ENCODE data around the gene TNFRSF8.
"Not testable (repeated sequence)": the region's sequence is repeated elsewhere in the genome, so short reads cannot be mapped to it uniquely, and the experiment has no call there.

TNFRSF8 gene

DNA sequence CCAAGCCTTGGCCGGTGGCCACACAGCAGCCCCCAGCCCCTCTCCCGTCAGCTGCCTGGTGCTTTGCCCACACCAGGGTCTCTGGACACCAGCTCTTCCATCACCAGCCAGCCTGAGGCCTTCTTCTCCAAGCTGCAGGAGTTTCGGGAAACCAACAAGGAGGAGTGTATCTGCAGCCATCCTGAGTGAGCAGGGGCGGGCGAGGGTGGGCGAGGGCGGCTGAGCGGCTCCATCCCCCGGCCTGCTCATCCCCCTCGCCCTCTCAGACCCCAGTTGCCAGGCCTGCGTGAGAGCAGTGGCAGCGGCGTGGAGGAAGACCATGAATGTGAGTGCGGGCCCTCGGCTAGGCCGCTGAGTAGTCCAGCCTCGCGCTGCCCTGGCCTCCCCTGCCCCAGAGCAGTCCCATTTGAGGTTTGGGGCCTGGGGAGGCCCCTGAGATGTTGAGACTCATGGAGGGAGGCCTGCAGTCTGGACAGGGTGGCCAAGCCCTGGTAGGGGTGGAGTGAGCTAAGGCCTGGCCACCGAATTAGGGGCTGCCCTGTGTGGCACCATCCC is 34.1 kb upstream of the TNFRSF8 start:
- Histone ChIP-seq H3K9me3 (ENCODE audit: control insufficient read depth, insufficient read depth, low read length) (no peaks in the 10 kb centered on the region), H3K27me3 (ENCODE audit: control insufficient read depth, insufficient read depth, low read length) (no peaks in the 10 kb centered on the region), H3K27ac (ENCODE audit: low read depth, low read length) (no peak overlapping the region), H3K36me3 (ENCODE audit: control insufficient read depth, insufficient read depth, low read length) (peaks cover 81% of the 10 kb centered on the region), H3K4me3 (ENCODE audit: low read depth, low read length) (no peak overlapping the region), H3K9ac (ENCODE audit: low read depth, low read length) (no peak overlapping the region), H3K4me1 (ENCODE audit: control insufficient read depth, insufficient read depth, low read length) (no peaks in the 10 kb centered on the region)

DNA sequence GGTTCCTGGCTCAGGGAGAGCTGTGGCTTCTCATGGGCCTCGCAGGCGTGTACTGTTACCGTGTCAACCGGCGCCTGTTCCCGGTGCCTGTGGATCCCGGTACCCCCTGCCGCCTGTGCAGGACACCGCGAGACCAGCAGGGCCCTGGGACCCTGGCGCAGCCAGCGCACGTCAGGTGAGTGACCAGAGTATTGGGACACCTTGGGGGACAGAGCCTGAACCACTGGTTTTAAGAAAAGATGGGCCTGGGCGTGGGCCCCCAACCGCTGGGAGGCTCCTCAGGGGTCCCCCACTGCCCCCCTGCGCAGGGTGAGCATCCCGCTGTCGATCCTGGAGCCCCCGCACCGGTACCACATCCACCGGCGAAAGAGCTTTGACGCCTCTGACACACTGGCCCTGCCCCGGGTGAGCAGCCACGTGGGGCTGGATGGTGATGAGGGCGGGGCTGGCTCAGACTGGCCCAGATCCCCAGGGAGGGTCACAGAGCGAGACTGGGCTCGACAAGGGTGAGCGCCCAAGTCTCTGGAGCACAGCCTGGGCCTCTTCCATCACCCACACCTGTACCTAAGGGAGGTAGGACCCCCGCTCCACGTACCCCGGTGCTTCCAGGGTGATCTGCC is 33.3 kb upstream of the TNFRSF8 start:
- Histone ChIP-seq H3K9ac (ENCODE audit: low read depth, low read length) (no peak overlapping the region), H3K4me1 (ENCODE audit: control insufficient read depth, insufficient read depth, low read length) (no peaks in the 10 kb centered on the region), H3K4me3 (ENCODE audit: low read depth, low read length) (no peak overlapping the region), H3K27ac (ENCODE audit: low read depth, low read length) (no peak overlapping the region), H3K27me3 (ENCODE audit: control insufficient read depth, insufficient read depth, low read length) (no peaks in the 10 kb centered on the region), H3K36me3 (ENCODE audit: control insufficient read depth, insufficient read depth, low read length) (peaks cover 74% of the 10 kb centered on the region), H3K9me3 (ENCODE audit: control insufficient read depth, insufficient read depth, low read length) (no peaks in the 10 kb centered on the region)

DNA sequence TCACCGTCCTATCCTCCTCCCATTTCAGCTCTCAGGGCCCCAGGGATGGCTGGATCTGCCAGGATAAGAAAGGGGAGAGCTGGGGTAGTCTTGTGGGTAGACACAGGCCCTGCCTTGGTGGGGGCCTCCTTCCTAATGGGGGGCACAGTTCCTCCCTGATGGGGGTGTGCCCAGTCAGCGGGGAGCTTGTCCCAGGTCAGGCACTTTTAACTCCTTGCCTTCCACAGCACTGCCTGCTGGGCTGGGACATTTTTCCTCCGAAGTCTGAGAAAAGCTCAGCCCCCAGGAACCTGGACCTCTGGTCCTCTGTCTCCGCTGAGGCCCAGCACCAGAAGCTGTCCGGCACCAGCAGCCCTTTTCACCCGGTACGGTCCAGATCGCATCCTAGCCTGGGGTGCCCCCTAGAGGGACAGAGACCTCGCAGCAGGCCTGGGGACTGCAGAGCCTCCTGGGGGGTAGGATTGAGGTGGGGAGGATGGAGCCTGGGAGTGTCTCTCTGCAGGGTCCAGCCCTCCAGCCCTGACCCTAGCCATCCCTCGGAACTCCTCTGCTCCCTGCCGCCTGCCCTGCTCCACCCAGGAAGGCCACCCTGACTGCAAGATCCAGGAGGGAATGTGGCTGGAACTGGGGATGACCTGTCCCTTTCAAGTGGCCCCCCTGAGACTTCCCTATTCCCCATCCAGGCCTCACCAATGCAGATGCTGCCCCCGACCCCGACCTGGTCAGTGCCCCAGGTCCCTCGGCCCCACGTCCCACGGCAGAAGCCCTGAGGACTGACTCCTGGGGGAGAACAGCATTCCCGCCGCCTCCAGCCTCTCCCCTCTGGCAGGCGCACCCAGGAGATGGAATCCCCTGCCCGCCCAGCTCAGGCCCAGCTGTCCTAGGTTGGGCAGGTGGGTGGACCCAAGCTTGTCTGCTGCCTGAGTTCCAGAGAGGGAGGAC is 31.8 kb upstream of the TNFRSF8 start:
- Histone ChIP-seq H3K36me3 (ENCODE audit: control insufficient read depth, insufficient read depth, low read length) (peaks cover 59% of the 10 kb centered on the region), H3K4me1 (ENCODE audit: control insufficient read depth, insufficient read depth, low read length) (no peaks in the 10 kb centered on the region), H3K27ac (ENCODE audit: low read depth, low read length) (no peak overlapping the region), H3K9ac (ENCODE audit: low read depth, low read length) (no peak overlapping the region), H3K27me3 (ENCODE audit: control insufficient read depth, insufficient read depth, low read length) (no peaks in the 10 kb centered on the region), H3K4me3 (ENCODE audit: low read depth, low read length) (no peak overlapping the region), H3K9me3 (ENCODE audit: control insufficient read depth, insufficient read depth, low read length) (no peaks in the 10 kb centered on the region)

DNA sequence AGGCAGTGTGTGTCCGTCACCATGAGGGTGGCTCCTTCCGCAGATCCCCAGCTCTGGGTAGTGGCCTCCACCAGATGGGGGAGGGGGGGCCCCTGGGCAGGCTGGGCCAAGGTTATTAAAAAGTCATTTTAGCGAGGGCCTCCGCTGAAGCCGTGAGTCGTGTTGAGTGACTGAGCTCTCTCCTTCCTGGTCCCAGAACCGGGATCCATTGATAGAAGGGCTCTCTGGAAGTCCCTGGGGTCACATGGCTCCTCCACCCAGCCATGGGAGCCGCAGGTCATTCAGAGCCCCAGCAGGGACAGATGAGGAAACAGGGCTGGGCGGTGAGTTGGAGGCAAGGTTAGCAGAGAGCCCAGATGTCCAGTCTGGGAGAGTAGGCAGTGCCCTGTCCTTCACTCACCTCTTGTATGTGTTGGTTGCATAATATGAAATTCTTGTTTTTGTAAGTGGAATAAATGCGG is 30.9 kb upstream of the TNFRSF8 start:
- Histone ChIP-seq H3K36me3 (ENCODE audit: control insufficient read depth, insufficient read depth, low read length) (peaks cover 51% of the 10 kb centered on the region), H3K4me1 (ENCODE audit: control insufficient read depth, insufficient read depth, low read length) (no peaks in the 10 kb centered on the region), H3K27me3 (ENCODE audit: control insufficient read depth, insufficient read depth, low read length) (no peaks in the 10 kb centered on the region), H3K9ac (ENCODE audit: low read depth, low read length) (no peak overlapping the region), H3K27ac (ENCODE audit: low read depth, low read length) (no peak overlapping the region), H3K9me3 (ENCODE audit: control insufficient read depth, insufficient read depth, low read length) (no peaks in the 10 kb centered on the region), H3K4me3 (ENCODE audit: low read depth, low read length) (no peak overlapping the region)

DNA sequence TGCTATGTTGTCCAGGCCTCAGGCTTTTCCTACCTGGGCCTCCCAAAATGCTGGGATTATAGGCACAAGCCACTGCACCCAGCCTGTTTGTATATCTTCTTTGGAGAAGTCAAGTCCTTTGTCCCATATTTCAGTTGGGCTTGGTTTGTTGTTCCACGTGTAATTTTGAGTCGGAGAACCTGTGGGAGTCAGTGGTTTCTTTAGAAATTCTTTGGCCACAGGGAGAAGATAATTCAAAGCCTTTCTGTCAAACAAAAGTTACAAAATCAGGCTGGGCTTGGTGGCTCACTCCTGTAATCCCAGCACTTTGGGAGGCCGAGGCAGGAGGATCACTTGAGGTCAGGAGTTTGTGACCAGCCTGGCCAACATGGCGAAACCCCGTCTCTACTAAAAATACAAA is 29.7 kb upstream of the TNFRSF8 start:
- not testable (repeated sequence) for H3K27ac ChIP-seq (ENCODE audit: low read depth, low read length); H3K9me3 ChIP-seq (ENCODE audit: control insufficient read depth, insufficient read depth, low read length); H3K4me1 ChIP-seq (ENCODE audit: control insufficient read depth, insufficient read depth, low read length); H3K9ac ChIP-seq (ENCODE audit: low read depth, low read length); H3K4me3 ChIP-seq (ENCODE audit: low read depth, low read length); H3K27me3 ChIP-seq (ENCODE audit: control insufficient read depth, insufficient read depth, low read length)
- H3K36me3 ChIP-seq (ENCODE audit: control insufficient read depth, insufficient read depth, low read length) = peaks cover 38% of the 10 kb centered on the region

DNA sequence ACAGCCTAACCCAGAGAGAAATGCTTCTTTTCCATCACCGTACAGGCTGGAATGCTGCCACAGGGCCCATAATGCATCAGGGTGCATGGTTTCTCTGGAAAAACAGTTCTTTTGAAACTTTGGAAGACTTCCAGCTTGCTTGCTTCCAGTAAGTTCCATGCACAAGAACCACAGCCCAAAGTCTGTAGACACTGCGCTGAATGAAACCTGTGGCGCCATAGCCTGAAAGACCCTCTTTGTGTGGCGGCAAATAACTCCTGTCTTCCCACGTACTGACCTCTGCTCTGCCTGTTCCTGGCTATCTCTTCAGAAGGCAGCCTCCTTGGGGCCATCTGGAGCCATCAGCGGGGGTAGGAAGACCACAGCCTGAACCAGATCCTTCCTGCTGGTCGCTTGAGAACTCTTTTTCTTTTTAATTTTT is 28.7 kb upstream of the TNFRSF8 start:
- Histone ChIP-seq H3K9me3 (ENCODE audit: control insufficient read depth, insufficient read depth, low read length) (no peaks in the 10 kb centered on the region), H3K4me3 (ENCODE audit: low read depth, low read length) (no peak overlapping the region), H3K9ac (ENCODE audit: low read depth, low read length) (no peak overlapping the region), H3K27me3 (ENCODE audit: control insufficient read depth, insufficient read depth, low read length) (no peaks in the 10 kb centered on the region), H3K4me1 (ENCODE audit: control insufficient read depth, insufficient read depth, low read length) (no peaks in the 10 kb centered on the region), H3K36me3 (ENCODE audit: control insufficient read depth, insufficient read depth, low read length) (peaks cover 29% of the 10 kb centered on the region), H3K27ac (ENCODE audit: low read depth, low read length) (no peak overlapping the region)

DNA sequence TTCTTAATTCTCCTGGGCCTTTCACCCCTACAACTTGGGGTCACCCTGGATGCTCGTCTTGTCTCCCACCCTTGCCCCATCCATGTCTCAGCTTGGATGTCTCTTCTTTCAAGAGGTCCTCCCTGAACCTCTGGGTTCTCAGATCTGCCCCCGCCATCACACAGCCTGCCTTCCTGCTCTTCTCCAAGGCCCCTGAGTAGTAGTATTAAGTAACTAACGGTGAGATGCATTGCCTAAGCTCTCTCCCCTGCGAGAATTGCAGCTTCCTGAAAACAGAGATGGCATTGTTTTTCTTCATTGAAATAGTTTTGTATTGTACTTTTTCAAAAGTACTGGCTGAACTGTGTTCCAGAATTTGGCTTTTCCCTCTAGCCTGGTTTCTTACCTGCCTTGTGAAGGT is 27.8 kb upstream of the TNFRSF8 start:
- no peaks in the 10 kb centered on the region for H3K4me1 ChIP-seq (ENCODE audit: control insufficient read depth, insufficient read depth, low read length)

DNA sequence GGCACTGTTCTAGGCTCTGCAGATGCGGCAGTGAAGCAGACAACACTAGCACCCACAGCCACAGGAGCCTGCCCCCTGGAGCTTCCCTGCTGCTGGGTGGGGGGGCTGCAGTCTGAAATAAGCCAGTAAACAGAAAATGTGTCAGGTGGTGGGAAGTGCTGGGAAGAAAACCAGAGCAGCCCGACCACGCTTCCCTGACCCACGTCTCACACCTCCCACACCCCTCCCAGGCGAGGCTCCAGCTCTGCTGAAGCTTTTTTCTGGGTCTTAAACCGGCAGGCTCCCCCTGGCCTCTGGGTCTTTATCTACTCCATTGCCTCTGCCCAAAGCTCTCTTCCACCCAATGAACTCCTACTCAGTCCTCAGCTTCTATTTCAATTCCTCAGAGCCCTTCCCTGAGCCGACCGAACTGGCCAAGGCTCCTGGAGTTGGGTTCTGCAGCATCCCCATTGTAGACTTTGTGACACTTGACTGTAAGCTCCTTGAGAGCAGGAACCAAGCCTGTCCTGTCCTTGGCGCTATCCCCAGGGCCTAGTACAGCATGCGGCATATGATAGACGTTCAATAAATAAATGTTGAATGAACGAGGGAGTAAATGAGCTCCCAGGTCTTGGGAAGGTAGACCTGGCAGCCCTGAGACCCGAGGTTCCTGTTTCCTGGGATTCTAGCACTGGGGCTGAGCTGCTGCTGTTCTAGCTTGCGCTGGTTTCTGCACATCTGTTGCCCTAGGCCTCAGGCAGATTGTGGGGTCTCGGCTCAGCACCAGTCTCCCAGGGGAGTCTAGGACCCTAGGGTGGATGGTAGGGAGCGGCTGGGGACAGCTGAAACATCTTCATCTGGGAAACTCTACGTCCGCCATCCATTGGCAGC is 25.4 kb upstream of the TNFRSF8 start:
- H3K27ac ChIP-seq (ENCODE audit: low read depth, low read length) = no peak overlapping the region
- H3K9ac ChIP-seq (ENCODE audit: low read depth, low read length) = no peak overlapping the region
- no peaks in the 10 kb centered on the region for H3K9me3 ChIP-seq (ENCODE audit: control insufficient read depth, insufficient read depth, low read length)

More for the DNA sequence above, 27.8 kb upstream of the TNFRSF8 start:
- peaks cover 20% of the 10 kb centered on the region for H3K36me3 ChIP-seq (ENCODE audit: control insufficient read depth, insufficient read depth, low read length)
- H3K27me3 ChIP-seq (ENCODE audit: control insufficient read depth, insufficient read depth, low read length) = no peaks in the 10 kb centered on the region
- no peak overlapping the region for H3K9ac ChIP-seq (ENCODE audit: low read depth, low read length)
- H3K9me3 ChIP-seq (ENCODE audit: control insufficient read depth, insufficient read depth, low read length) = no peaks in the 10 kb centered on the region
- H3K27ac ChIP-seq (ENCODE audit: low read depth, low read length) = no peak overlapping the region
- H3K4me3 ChIP-seq (ENCODE audit: low read depth, low read length) = no peak overlapping the region

DNA sequence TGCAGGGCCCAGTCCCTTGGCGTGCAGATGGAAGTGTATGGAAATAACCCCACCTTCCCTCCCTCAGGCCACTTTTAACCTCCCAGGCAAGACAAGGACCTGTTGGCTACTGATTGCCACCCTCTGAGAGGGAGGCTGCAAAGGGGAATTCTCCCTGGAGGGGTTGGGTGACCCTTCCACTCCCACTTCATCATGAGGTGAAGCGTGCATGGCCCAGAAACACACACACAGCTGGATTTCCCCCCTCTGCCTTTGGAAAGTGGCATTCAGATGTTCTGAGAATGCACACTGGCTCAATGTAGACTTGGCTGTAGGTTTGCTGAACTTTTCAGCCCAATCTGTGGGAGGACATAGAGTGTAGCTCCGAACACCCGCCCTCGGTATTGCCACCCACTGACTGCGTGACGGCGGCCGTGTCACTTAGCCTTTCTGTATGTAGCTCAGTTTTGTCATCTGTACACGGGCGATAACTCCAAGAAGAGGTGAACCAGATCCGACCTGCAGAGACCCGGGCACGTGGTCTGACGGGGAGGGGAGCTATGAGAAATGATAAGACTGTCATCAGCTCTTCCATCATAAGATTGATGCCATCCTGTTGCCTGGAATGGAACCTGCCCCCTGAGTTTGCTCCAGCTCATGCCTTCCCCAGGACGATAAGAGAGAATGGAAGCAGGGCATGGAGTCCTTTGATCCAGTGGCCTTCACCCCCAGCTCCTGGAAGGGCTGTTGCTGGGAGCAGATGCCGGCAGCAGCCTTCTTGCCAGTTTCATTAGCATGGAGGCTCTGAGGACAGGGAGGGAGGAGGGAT is 24.5 kb upstream of the TNFRSF8 start:
- H3K9me3 ChIP-seq (ENCODE audit: control insufficient read depth, insufficient read depth, low read length) = no peaks in the 10 kb centered on the region
- H3K36me3 ChIP-seq (ENCODE audit: control insufficient read depth, insufficient read depth, low read length) = no peaks in the 10 kb centered on the region
- no peak overlapping the region for H3K27ac ChIP-seq (ENCODE audit: low read depth, low read length)
- no peaks in the 10 kb centered on the region for H3K4me1 ChIP-seq (ENCODE audit: control insufficient read depth, insufficient read depth, low read length)
- H3K27me3 ChIP-seq (ENCODE audit: control insufficient read depth, insufficient read depth, low read length) = no peaks in the 10 kb centered on the region
- H3K9ac ChIP-seq (ENCODE audit: low read depth, low read length) = no peak overlapping the region
- H3K4me3 ChIP-seq (ENCODE audit: low read depth, low read length) = no peak overlapping the region

More for the DNA sequence above, 25.4 kb upstream of the TNFRSF8 start:
- Histone ChIP-seq H3K4me3 (ENCODE audit: low read depth, low read length) (no peak overlapping the region), H3K27me3 (ENCODE audit: control insufficient read depth, insufficient read depth, low read length) (no peaks in the 10 kb centered on the region), H3K4me1 (ENCODE audit: control insufficient read depth, insufficient read depth, low read length) (no peaks in the 10 kb centered on the region), H3K36me3 (ENCODE audit: control insufficient read depth, insufficient read depth, low read length) (no peaks in the 10 kb centered on the region; the same call in 1 of the 2 replicates)

DNA sequence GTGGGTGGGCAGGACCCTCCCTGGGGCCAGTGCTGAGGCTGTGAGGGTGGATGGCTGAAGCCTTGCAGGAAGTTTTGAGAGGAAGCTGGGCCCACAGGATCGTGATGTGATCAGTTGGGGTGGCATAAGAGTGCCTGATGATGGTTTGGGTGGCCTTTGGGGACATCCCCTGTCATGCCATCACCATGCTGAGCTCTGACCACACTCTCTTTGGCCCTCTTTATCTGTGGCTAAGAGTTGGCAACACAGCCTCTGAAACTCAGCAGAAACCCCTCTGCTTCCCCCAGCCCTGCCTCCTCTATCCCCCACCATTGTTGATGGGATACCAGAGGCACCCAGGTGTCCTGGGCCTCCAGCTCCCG is 24.0 kb upstream of the TNFRSF8 start:
- no peak overlapping the region for H3K9ac ChIP-seq (ENCODE audit: low read depth, low read length)
- no peak overlapping the region for H3K4me3 ChIP-seq (ENCODE audit: low read depth, low read length)
- no peaks in the 10 kb centered on the region for H3K27me3 ChIP-seq (ENCODE audit: control insufficient read depth, insufficient read depth, low read length)

More for the DNA sequence above, 24.0 kb upstream of the TNFRSF8 start:
- H3K27ac ChIP-seq (ENCODE audit: low read depth, low read length) = no peak overlapping the region
- H3K4me1 ChIP-seq (ENCODE audit: control insufficient read depth, insufficient read depth, low read length) = no peaks in the 10 kb centered on the region
- no peaks in the 10 kb centered on the region for H3K36me3 ChIP-seq (ENCODE audit: control insufficient read depth, insufficient read depth, low read length)
- no peaks in the 10 kb centered on the region for H3K9me3 ChIP-seq (ENCODE audit: control insufficient read depth, insufficient read depth, low read length)
